Activated naive CD4-positive, alpha-beta T cell treated with anti-CD3 and anti-CD28 coated beads for 36 hours (primary cell): ENCODE data around the gene TUBA3D. TPM values are rescaled to one million over a fixed set of nuclear protein-coding genes. Genes with fewer than 3 reads are reported as not detected.
"Not testable (repeated sequence)": the region's sequence is repeated elsewhere in the genome, so short reads cannot be mapped to it uniquely, and the experiment has no call there.

ENCODE experiments used
- CTCF ChIA-PET: fragments of 350-600 bp; sonication (Branson Sonifier 250); formaldehyde crosslinking; loops from one replicate; lab custom pipeline; 2021; ENCODE audit warnings: antibody characterized with exemption; lab: Charles Lee
- DNase-seq: peaks from one replicate; pipeline ENCODE4 v3.0.0-alpha.2; 2020
- H3K27ac Mint-ChIP-seq: one replicate; pipeline ENCODE4 v1.8.0; 2021; ENCODE audit warnings: mild to moderate bottlenecking, mixed read lengths
- H3K27me3 Mint-ChIP-seq: one replicate; pipeline ENCODE4 v1.8.0; 2021; ENCODE audit warnings: low read depth, mixed read lengths
- H3K36me3 Mint-ChIP-seq: one replicate; pipeline ENCODE4 v1.8.0; 2021; ENCODE audit warnings: low read depth, mixed read lengths
- H3K4me1 Mint-ChIP-seq: one replicate; pipeline ENCODE4 v1.8.0; 2021; ENCODE audit warnings: low read depth, mixed read lengths
- H3K4me3 Mint-ChIP-seq: one replicate; pipeline ENCODE4 v1.8.0; 2021; ENCODE audit warnings: mild to moderate bottlenecking, moderate library complexity, mixed read lengths
- H3K9me3 Mint-ChIP-seq: one replicate; pipeline ENCODE4 v1.8.0; 2021; ENCODE audit warnings: mixed read lengths
- intact Hi-C: fragments of 100-400 bp; cut with micrococcal nuclease; formaldehyde crosslinking; loops from one replicate; pipeline ENCODE4 v1.15.1; 2023
- total RNA-seq, 2 experiments: library from RNA; stranded (reverse); gene quantifications; one replicate each; pipeline ENCODE4 v1.2.3, GENCODE V29; 2021

Gene TUBA3D
- total RNA-seq, 2 experiments from 2014 or later, result not detected

GRCh38 chr2:131509615-131510014, 33.7 kb downstream of the TUBA3D start:
- H3K36me3 Mint-ChIP-seq, result peaks cover 25% of the 10 kb centered on the region
- no peak for DNase-seq
- no peaks in the 10 kb centered on the region for H3K9me3 Mint-ChIP-seq
- CTCF ChIA-PET, result no interaction called here
- no peaks in the 10 kb centered on the region for H3K27me3 Mint-ChIP-seq
- H3K27ac Mint-ChIP-seq, result no peak overlapping the region
- H3K4me3 Mint-ChIP-seq, result no peak overlapping the region
- no peaks in the 10 kb centered on the region for H3K4me1 Mint-ChIP-seq
- intact Hi-C loops, result no loop called here

- CTCF ChIA-PET, H3K4me3 Mint-ChIP-seq, H3K27me3 Mint-ChIP-seq, intact Hi-C loops, H3K27ac Mint-ChIP-seq, H3K4me1 Mint-ChIP-seq, DNase-seq, H3K9me3 Mint-ChIP-seq: not testable (repeated sequence)
- peaks cover 20% of the 10 kb centered on the region for H3K36me3 Mint-ChIP-seq
These were observed 35.5 kb downstream of the TUBA3D start for GRCh38 chr2:131511291-131511968.

GRCh38 chr2:131511969-131512870, 36.3 kb downstream of the TUBA3D start:
- CTCF ChIA-PET, H3K27me3 Mint-ChIP-seq, H3K9me3 Mint-ChIP-seq, H3K4me1 Mint-ChIP-seq, DNase-seq, intact Hi-C loops, H3K27ac Mint-ChIP-seq, H3K4me3 Mint-ChIP-seq: not testable (repeated sequence)
- peaks cover 21% of the 10 kb centered on the region for H3K36me3 Mint-ChIP-seq

GRCh38 chr2:131514408-131515166, 38.7 kb downstream of the TUBA3D start:
- H3K4me3 Mint-ChIP-seq, DNase-seq, H3K9me3 Mint-ChIP-seq, CTCF ChIA-PET, H3K4me1 Mint-ChIP-seq, intact Hi-C loops, H3K27me3 Mint-ChIP-seq: not testable (repeated sequence)
- Mint-ChIP-seq H3K36me3 (peaks cover 18% of the 10 kb centered on the region), H3K27ac (peak overlapping the region; percentile 36)

GRCh38 chr2:131515235-131515634, 39.3 kb downstream of the TUBA3D start:
- DNase-seq, intact Hi-C loops, H3K9me3 Mint-ChIP-seq, H3K27me3 Mint-ChIP-seq, H3K4me1 Mint-ChIP-seq, H3K4me3 Mint-ChIP-seq, CTCF ChIA-PET, H3K27ac Mint-ChIP-seq: not testable (repeated sequence)
- H3K36me3 Mint-ChIP-seq, result peaks cover 20% of the 10 kb centered on the region

- peaks cover 21% of the 10 kb centered on the region for H3K36me3 Mint-ChIP-seq
- H3K4me1 Mint-ChIP-seq, result no peaks in the 10 kb centered on the region
- DNase-seq, result no peak
- H3K9me3 Mint-ChIP-seq, result no peaks in the 10 kb centered on the region
- CTCF ChIA-PET, result no interaction called here
- no peak overlapping the region for H3K4me3 Mint-ChIP-seq
- no peaks in the 10 kb centered on the region for H3K27me3 Mint-ChIP-seq
- intact Hi-C loops, result no loop called here
- H3K27ac Mint-ChIP-seq, result no peak overlapping the region
These were observed 40.1 kb downstream of the TUBA3D start for GRCh38 chr2:131516011-131516410.

GRCh38 chr2:131516621-131517020, 40.7 kb downstream of the TUBA3D start:
- H3K27me3 Mint-ChIP-seq, H3K9me3 Mint-ChIP-seq, DNase-seq, intact Hi-C loops, H3K4me1 Mint-ChIP-seq, H3K27ac Mint-ChIP-seq, H3K4me3 Mint-ChIP-seq, CTCF ChIA-PET: not testable (repeated sequence)
- H3K36me3 Mint-ChIP-seq, result peaks cover 21% of the 10 kb centered on the region

GRCh38 chr2:131517106-131517831, 41.4 kb downstream of the TUBA3D start:
- Mint-ChIP-seq H3K36me3 (peaks cover 21% of the 10 kb centered on the region), H3K9me3 (no peaks in the 10 kb centered on the region), H3K27ac (no peak overlapping the region), H3K4me1 (no peaks in the 10 kb centered on the region), H3K4me3 (no peak overlapping the region), H3K27me3 (no peaks in the 10 kb centered on the region)
- intact Hi-C loops, result no loop called here
- CTCF ChIA-PET, result no interaction called here
- DNase-seq, result no peak

- CTCF ChIA-PET, H3K27me3 Mint-ChIP-seq, intact Hi-C loops, H3K4me1 Mint-ChIP-seq, H3K9me3 Mint-ChIP-seq, DNase-seq, H3K4me3 Mint-ChIP-seq, H3K27ac Mint-ChIP-seq: not testable (repeated sequence)
- peaks cover 19% of the 10 kb centered on the region for H3K36me3 Mint-ChIP-seq
These were observed 41.9 kb downstream of the TUBA3D start for GRCh38 chr2:131517856-131518255.

- CTCF ChIA-PET, H3K4me3 Mint-ChIP-seq, DNase-seq, H3K9me3 Mint-ChIP-seq, intact Hi-C loops, H3K27ac Mint-ChIP-seq, H3K27me3 Mint-ChIP-seq, H3K4me1 Mint-ChIP-seq: not testable (repeated sequence)
- H3K36me3 Mint-ChIP-seq, result peaks cover 19% of the 10 kb centered on the region
These were observed 42.6 kb downstream of the TUBA3D start for GRCh38 chr2:131518531-131518930.

GRCh38 chr2:131519466-131519865, 43.5 kb downstream of the TUBA3D start:
- Mint-ChIP-seq H3K36me3 (peaks cover 15% of the 10 kb centered on the region), H3K9me3 (no peaks in the 10 kb centered on the region), H3K4me1 (no peaks in the 10 kb centered on the region), H3K27me3 (no peaks in the 10 kb centered on the region), H3K27ac (no peak overlapping the region), H3K4me3 (no peak overlapping the region)
- intact Hi-C loops, result no loop called here
- CTCF ChIA-PET, result no interaction called here
- DNase-seq, result no peak
